GM12891 (cell line): ENCODE results near the gene R3HDM2.

Experiments
- DNase-seq: peaks from one replicate; pipeline ENCODE4 v3.0.0; 2011; ENCODE audit warnings: low spot score; ENCODE audit not compliant: insufficient read length
- FAIRE-seq: peaks from 2 replicates; lab custom pipeline; 2011; peaks lifted over from hg19 to GRCh38; lab: Jason Lieb, UNC
- PAX5 ChIP-seq: IDR thresholded peaks from 2 replicates; pipeline ENCODE4 v1.6.1; 2011; ENCODE audit warnings: low read length, moderate library complexity, mild to moderate bottlenecking; ENCODE audit not compliant: insufficient read depth, severe bottlenecking
- POLR2A ChIP-seq: IDR thresholded peaks from 2 replicates; pipeline ENCODE4 v1.6.1; 2011; ENCODE audit warnings: low read depth, low read length, control low read depth
- POLR2AphosphoS5 ChIP-seq: IDR thresholded peaks from 2 replicates; pipeline ENCODE4 v1.6.1; 2011; ENCODE audit warnings: low read depth, low read length, control low read depth
- POU2F2 ChIP-seq: IDR thresholded peaks from 2 replicates; pipeline ENCODE4 v1.6.1; 2011; ENCODE audit warnings: low read depth, mild to moderate bottlenecking, control low read depth, low read length, moderate library complexity
- SPI1 ChIP-seq: IDR thresholded peaks from 2 replicates; pipeline ENCODE4 v1.6.1; 2011; ENCODE audit warnings: low read depth, low read length, control low read depth
- TAF1 ChIP-seq: IDR thresholded peaks from 2 replicates; pipeline ENCODE4 v1.6.1; 2011; ENCODE audit warnings: low read depth, low read length, control low read depth

The R3HDM2 gene

DNA sequence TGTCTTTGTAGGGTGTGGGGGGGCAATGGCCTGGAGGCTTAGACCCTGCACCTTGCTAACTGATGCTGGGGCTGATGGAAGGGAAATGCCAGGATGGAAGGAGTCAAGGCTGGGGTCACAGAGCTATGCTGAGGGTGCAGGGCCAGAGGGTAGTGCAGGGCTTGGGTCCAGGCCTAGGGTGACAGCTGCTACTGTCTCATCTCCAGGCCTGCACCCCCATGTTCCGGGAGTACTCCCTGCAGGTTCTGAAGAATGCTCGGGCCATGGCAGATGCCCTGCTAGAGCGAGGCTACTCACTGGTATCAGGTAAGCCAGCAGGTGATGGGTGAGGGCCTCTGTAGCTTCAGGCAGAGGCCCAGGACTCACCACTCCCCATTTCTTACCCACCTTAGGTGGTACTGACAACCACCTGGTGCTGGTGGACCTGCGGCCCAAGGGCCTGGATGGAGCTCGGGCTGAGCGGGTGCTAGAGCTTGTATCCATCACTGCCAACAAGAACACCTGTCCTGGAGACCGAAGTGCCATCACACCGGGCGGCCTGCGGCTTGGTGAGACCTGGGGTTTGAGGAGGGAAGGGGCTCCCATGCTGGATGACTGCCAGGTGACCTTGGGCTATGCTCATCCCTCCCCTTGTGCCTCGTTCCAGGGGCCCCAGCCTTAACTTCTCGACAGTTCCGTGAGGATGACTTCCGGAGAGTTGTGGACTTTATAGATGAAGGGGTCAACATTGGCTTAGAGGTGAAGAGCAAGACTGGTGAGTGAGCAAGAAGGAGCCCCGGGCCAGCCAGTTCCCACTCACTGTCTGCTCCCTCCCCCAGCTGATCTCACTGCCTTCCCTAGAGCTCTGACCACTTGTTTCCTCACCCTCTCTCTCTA is 197.2 kb downstream of the R3HDM2 start:
- DNase-seq = no peak
- no peak for FAIRE-seq
- TF ChIP-seq POLR2A = no peak
- TF ChIP-seq TAF1 = no peak
- no peak for TF ChIP-seq POLR2AphosphoS5
- no peak for TF ChIP-seq POU2F2
- TF ChIP-seq PAX5 = no peak
- no peak for TF ChIP-seq SPI1

- TF ChIP-seq POU2F2 (no peak), POLR2A (no peak), POLR2AphosphoS5 (no peak), PAX5 (no peak), TAF1 (no peak), SPI1 (no peak)
- DNase-seq (no peak), FAIRE-seq (no peak)
Measured at GRCh38 chr12:57232156-57232756, 198.6 kb downstream of the R3HDM2 start.

DNA sequence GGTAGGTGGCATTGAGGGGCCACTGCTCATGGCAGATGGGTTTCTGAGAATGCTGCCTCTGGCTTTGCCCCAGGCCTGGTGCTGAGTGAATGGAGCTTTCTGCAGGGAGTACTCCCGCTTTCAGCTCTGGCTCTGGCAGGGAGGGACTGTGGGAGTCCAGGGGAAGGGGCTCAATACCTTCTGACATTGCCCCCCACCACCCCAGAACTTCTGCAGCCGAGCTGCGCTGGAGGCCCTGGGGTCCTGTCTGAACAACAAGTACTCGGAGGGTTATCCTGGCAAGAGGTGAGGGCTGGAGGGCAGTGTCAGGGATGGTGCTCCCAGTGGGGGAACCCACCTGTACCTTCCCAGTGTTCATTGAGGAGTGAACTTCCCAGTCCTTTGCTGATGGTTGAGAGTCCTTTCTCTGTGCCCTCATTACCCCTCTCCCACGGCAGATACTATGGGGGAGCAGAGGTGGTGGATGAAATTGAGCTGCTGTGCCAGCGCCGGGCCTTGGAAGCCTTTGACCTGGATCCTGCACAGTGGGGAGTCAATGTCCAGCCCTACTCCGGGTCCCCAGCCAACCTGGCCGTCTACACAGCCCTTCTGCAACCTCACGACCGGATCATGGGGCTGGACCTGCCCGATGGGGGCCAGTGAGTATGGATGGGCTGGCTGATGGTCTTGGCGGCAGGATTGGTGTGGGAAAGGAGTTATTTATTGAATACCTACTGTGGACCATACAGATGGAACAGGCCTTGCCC is 199.4 kb downstream of the R3HDM2 start:
- no peak for TF ChIP-seq POU2F2
- TF ChIP-seq POLR2A = no peak
- TF ChIP-seq PAX5 = no peak
- no peak for TF ChIP-seq TAF1
- no peak for TF ChIP-seq SPI1
- TF ChIP-seq POLR2AphosphoS5 = no peak
- FAIRE-seq (no peak), DNase-seq (no peak)

DNA sequence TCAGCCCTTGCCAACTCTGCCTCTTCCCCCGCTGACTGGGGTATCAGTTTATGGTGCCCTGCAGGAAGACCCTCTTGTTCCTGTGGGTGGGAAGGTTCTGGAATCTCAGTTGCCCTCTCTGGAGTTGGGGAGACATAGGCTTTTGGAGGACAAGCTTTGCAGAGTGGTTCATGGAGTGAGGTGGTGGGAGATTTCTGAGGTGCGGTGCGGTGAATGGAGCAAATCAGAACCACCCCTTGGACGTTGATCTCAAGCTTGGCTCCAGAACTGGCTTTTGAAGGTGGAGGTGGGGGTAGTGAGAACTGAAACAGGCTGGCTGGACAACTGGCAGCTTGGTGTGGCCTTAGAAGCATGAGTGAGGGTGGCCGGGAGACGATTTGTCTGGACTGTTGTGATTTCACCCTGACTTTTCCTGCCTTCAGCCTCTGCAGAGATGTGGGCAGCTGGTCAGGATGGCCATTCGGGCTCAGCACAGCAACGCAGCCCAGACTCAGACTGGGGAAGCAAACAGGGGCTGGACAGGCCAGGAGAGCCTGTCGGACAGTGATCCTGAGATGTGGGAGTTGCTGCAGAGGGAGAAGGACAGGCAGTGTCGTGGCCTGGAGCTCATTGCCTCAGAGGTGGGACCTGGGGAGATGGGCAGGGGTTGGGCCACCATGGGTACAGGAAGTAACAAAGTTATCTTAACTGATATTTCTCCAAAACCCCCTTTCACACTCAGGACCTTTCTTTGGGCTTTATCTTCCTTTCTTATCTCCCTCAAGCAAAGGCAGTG is 200.3 kb downstream of the R3HDM2 start:
- TF ChIP-seq POLR2AphosphoS5 (no peak), SPI1 (no peak)
- DNase-seq (no peak), FAIRE-seq (peak; percentile 16)

GRCh38 chr12:57229634-57230380 is 201.0 kb downstream of the R3HDM2 start, which contains the start of gene SHMT2:
Gene SHMT2, plus strand, starts transcription at chr12:57229711. Its CDS starts 68 bp downstream, at chr12:57229779.
- DNase-seq (peak; percentile 97), FAIRE-seq (peak; percentile 95)
- TF ChIP-seq SPI1 = no peak
- peak; percentile 49 for TF ChIP-seq TAF1
- TF ChIP-seq POLR2AphosphoS5 = peak; percentile 50; the same call in 1 of the 2 replicates
- TF ChIP-seq POLR2A = 0 out of 2 replicates have a peak, but pooled peaks have one; percentile 48
- TF ChIP-seq POU2F2 = no peak; the same call in 1 of the 2 replicates

DNA sequence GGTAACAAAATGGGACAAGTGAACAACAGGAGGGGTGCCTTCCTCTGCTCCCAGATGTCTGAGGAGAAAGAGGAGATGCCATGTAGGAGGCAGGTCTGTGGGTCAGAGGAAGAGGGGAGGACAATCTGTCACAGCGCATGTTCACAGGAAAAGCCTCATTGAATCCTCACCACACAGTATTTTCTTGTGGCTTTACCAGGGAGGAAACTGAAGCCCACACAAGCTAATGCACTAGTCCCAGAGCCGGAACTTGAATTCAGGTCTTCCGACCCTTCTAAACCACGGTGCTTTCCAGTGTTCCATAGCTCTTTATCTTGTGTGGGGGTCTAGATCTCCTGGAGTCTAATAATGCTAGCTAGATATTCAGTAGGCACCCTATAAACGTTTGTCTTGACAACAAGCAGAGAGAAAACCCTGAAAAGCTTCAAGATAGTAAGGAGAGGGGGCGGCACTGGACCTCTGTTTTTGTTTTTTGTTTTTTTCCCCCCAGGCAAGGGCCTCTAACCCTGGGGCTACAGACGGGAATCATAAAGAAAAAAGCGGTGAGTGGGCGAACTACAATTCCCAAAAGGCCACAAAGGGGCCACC is 201.7 kb downstream of the R3HDM2 start:
- DNase-seq = no peak
- no peak for TF ChIP-seq POLR2AphosphoS5
- TF ChIP-seq POU2F2 = no peak
- no peak for TF ChIP-seq TAF1
- no peak for TF ChIP-seq PAX5
- no peak for TF ChIP-seq SPI1
- TF ChIP-seq POLR2A = no peak
- no peak for FAIRE-seq

DNA sequence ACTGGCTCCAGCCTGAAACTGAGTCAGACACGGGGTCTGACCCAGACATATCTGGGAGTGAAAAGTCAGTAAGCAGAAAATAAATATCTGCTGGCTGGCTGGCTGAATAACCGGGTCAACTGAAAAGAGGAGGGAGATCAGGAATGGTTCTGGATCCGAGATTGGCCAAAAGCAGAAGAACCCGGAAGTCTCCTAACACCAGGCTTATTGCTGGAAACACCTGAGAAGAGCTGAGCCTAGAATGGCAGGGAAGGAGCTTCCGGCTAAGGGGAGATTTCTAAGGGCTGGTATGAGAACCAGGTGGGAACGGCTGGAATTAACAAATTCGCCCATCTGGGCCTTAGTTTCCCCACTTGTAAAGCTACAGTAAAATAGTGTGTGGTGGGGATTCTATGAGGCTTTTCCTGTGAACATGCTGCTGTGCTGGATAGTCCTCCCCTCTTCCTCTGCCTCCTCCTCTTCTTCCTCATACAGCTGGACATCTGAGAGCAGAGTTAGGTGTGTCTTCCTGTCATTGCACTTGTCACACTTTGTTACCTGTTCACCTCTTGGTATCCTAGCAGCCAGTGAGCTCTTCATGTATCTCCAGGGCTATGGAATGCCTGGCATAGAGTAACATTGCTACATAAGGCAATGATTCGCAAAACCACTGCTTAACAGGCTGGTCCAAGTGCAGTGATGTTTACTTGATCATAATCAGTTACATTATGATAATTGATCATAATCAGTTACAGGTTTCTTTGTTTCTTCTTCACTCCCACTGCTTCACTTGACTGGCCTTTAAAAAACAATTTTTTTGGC is 203.3 kb downstream of the R3HDM2 start:
- FAIRE-seq (no peak), DNase-seq (no peak)
- no peak for TF ChIP-seq POLR2AphosphoS5
- TF ChIP-seq SPI1 = no peak
- TF ChIP-seq POU2F2 = no peak
- TF ChIP-seq PAX5 = no peak
- no peak for TF ChIP-seq POLR2A
- TF ChIP-seq TAF1 = no peak
